DOHH2 (cell line): Measurements from ENCODE around the gene ST6GALNAC5.

Source experiments
- H3F3A ChIP-seq: fragments of 200-600 bp; sonication (generic), shearing (Covaris generic); 2 replicates; pipeline ENCODE4 v1.6.0; 2016; ENCODE audit warnings: antibody characterized with exemption, mild to moderate bottlenecking; ENCODE audit not compliant: control insufficient read depth, insufficient read depth
- H3K27ac ChIP-seq: fragments of 200-600 bp; sonication (generic); 2 replicates; pipeline ENCODE4 v1.5.1; 2014; ENCODE audit warnings: low read depth, mild to moderate bottlenecking, low read length, moderate library complexity
- H3K27me3 ChIP-seq: fragments of 200-600 bp; sonication (generic); 2 replicates; pipeline ENCODE4 v1.6.1; 2014; ENCODE audit warnings: mild to moderate bottlenecking, low read length, mixed read lengths; ENCODE audit not compliant: control insufficient read depth
- H3K36me3 ChIP-seq: fragments of 200-600 bp; sonication (generic); 2 replicates; pipeline ENCODE4 v1.6.1; 2014; ENCODE audit warnings: mild to moderate bottlenecking, low read length, moderate library complexity, mixed read lengths; ENCODE audit not compliant: control insufficient read depth
- H3K4me1 ChIP-seq: fragments of 200-600 bp; sonication (generic); 2 replicates; pipeline ENCODE4 v1.6.1; 2014; ENCODE audit warnings: mild to moderate bottlenecking, low read length, mixed read lengths; ENCODE audit not compliant: control insufficient read depth
- H3K4me2 ChIP-seq: fragments of 200-600 bp; sonication (generic); 2 replicates; pipeline ENCODE4 v1.6.0; 2014; ENCODE audit warnings: mild to moderate bottlenecking, low read length, moderate library complexity
- H3K4me3 ChIP-seq: fragments of 200-600 bp; sonication (generic); 2 replicates; pipeline ENCODE4 v1.5.1; 2014; ENCODE audit warnings: mild to moderate bottlenecking, low read length, mixed read lengths
- H3K79me2 ChIP-seq: fragments of 200-600 bp; sonication (generic); 2 replicates; pipeline ENCODE4 v1.6.1; 2014; ENCODE audit warnings: mild to moderate bottlenecking, low read length, mixed read lengths; ENCODE audit not compliant: control insufficient read depth
- H3K9me2 ChIP-seq: fragments of 200-600 bp; sonication (generic); replicated peaks from 2 replicates; pipeline ENCODE4 v1.6.1; 2014; ENCODE audit warnings: mild to moderate bottlenecking, low read length, mixed read lengths; ENCODE audit not compliant: control insufficient read depth
- H3K9me3 ChIP-seq: fragments of 200-600 bp; sonication (generic); 2 replicates; pipeline ENCODE4 v1.6.1; 2014; ENCODE audit warnings: antibody characterized with exemption, low read length, mixed read lengths; ENCODE audit not compliant: control insufficient read depth, insufficient read depth
- H4K20me1 ChIP-seq: fragments of 200-600 bp; sonication (generic); 2 replicates; pipeline ENCODE4 v1.6.0; 2014; ENCODE audit warnings: low read depth, mild to moderate bottlenecking, antibody characterized with exemption, low read length, moderate library complexity; ENCODE audit not compliant: control insufficient read depth, insufficient read depth
- EZH2phosphoT487 ChIP-seq: fragments of 200-600 bp; sonication (generic); IDR thresholded peaks from 2 replicates; pipeline ENCODE4 v1.6.1; 2017; ENCODE audit warnings: borderline replicate concordance, mild to moderate bottlenecking, antibody characterized with exemption, low read length, moderate library complexity, mixed read lengths
- TF ChIP-seq, protein P1 (sequence below): fragments of 200-600 bp; sonication (generic); IDR thresholded peaks from one replicate; pipeline ENCODE4 v1.5.1; 2014; ENCODE audit warnings: antibody characterized with exemption, mild to moderate bottlenecking, low read depth, low read length; ENCODE audit not compliant: poor library complexity, severe bottlenecking

The ST6GALNAC5 gene

DNA sequence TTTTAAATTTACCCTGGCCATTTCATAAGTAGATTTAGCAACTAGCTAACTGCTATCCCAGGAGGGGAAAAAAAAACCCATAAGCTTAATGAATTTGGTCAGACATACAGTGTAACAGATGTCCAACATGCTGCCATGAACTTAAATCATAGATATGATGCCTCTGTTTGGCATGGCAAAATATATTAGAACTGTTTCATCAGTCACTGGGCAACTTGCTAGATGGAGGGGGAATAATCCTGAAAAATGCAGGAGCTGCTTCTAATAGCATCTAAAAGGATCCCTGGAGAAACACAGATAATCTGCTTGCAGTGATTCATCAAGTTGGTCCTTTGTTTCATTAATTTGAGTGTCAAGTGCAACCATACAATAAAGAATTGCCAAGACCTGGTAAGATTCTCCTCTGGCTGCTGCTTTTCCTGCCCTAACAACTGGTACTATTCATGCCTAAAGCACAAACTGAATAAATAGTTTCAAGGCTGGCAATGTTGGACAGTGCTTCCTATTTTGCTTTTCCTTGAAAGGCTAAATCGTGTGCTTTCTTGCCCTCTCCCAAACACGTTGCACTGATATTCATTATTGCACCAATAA is 1.5 kb upstream of the ST6GALNAC5 start:
- Histone ChIP-seq H3K4me2 (no peak overlapping the region), H3K27ac (no peak overlapping the region)
- TF ChIP-seq EZH2phosphoT487: no peak
- TF ChIP-seq, protein P1, sequence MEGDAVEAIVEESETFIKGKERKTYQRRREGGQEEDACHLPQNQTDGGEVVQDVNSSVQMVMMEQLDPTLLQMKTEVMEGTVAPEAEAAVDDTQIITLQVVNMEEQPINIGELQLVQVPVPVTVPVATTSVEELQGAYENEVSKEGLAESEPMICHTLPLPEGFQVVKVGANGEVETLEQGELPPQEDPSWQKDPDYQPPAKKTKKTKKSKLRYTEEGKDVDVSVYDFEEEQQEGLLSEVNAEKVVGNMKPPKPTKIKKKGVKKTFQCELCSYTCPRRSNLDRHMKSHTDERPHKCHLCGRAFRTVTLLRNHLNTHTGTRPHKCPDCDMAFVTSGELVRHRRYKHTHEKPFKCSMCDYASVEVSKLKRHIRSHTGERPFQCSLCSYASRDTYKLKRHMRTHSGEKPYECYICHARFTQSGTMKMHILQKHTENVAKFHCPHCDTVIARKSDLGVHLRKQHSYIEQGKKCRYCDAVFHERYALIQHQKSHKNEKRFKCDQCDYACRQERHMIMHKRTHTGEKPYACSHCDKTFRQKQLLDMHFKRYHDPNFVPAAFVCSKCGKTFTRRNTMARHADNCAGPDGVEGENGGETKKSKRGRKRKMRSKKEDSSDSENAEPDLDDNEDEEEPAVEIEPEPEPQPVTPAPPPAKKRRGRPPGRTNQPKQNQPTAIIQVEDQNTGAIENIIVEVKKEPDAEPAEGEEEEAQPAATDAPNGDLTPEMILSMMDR: no peak

DNA sequence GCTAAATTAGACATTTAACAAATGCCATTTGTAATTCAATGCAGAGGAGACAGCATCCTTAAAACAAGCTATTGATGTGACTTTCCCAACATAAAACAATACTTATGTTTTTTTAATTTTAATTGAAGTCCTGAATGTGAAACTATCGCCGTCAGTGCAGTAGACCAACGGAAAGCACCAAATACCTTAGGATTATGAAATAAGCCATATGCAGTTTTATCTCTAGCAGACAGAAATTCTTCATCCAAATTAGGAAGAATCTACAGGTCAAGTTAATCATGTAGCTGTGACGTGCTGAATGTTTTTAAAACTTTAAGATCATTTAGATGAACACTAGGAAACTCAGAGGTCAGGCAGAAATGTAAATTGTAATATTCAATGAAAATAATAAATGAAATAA is 714 bp upstream of the ST6GALNAC5 start:
- no peak for TF ChIP-seq EZH2phosphoT487
- TF ChIP-seq, protein P1: no peak
- Histone ChIP-seq H3K27ac (no peak overlapping the region), H4K20me1 (no peaks in the 10 kb centered on the region), H3K9me2 (no peaks in the 10 kb centered on the region), H3K79me2 (no peaks in the 10 kb centered on the region), H3K36me3 (no peaks in the 10 kb centered on the region), H3K27me3 (no peaks in the 10 kb centered on the region), H3K9me3 (no peaks in the 10 kb centered on the region), H3K4me1 (peaks cover 5% of the 10 kb centered on the region), H3F3A (no peaks in the 10 kb centered on the region), H3K4me3 (no peak overlapping the region), H3K4me2 (no peak overlapping the region)

More for the DNA sequence above, 1.5 kb upstream of the ST6GALNAC5 start:
- Histone ChIP-seq H3K4me1 (no peaks in the 10 kb centered on the region), H3K9me2 (no peaks in the 10 kb centered on the region), H3K27me3 (no peaks in the 10 kb centered on the region), H3K36me3 (no peaks in the 10 kb centered on the region), H3K79me2 (no peaks in the 10 kb centered on the region), H3K4me3 (no peak overlapping the region), H3F3A (no peaks in the 10 kb centered on the region), H3K9me3 (no peaks in the 10 kb centered on the region), H4K20me1 (no peaks in the 10 kb centered on the region)

DNA sequence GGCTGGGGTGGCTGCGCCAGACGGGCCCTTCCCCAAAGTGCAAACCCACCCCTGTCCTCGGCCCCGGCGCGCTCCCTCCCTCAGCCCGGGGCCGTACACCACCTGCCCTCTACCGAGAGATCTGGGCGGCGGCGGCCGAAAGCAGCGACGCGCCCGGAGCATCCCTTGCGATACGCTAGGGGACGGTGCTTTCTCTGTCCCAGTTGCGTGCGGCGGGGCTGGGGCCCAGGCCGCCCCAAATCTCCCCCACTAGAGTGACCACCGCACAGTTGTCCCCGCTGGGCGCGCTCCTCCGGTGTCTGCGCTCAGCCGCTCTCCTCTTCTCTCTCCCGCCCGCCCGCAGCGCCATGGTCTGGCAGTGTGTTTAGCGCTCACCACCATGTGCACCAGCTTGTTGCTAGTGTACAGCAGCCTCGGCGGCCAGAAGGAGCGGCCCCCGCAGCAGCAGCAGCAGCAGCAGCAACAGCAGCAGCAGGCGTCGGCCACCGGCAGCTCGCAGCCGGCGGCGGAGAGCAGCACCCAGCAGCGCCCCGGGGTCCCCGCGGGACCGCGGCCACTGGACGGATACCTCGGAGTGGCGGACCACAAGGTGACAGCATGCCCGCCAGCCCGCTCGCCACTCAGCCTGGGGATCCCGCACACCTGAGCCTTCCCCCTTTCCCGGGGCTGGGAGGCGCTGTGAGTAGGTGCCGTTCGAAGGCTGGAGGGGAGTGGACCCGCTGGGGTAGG is 1.0 kb downstream of the ST6GALNAC5 start:
- Histone ChIP-seq H3K9me3 (no peaks in the 10 kb centered on the region), H3F3A (no peaks in the 10 kb centered on the region), H3K79me2 (no peaks in the 10 kb centered on the region), H3K4me2 (no peak overlapping the region), H3K27me3 (no peaks in the 10 kb centered on the region), H3K36me3 (no peaks in the 10 kb centered on the region), H3K4me1 (peaks cover 9% of the 10 kb centered on the region), H3K27ac (no peak overlapping the region), H3K9me2 (no peaks in the 10 kb centered on the region), H3K4me3 (no peak overlapping the region), H4K20me1 (no peaks in the 10 kb centered on the region)
- TF ChIP-seq EZH2phosphoT487: no peak
- TF ChIP-seq, protein P1: no peak
